ENCODE data around the gene PTPRN2. TPM values are rescaled to one million over a fixed set of nuclear protein-coding genes. Genes with fewer than 3 reads are reported as not detected.

The PTPRN2 gene
- total RNA-seq, 1 donor from 2014 or later = 1.8 TPM

DNA sequence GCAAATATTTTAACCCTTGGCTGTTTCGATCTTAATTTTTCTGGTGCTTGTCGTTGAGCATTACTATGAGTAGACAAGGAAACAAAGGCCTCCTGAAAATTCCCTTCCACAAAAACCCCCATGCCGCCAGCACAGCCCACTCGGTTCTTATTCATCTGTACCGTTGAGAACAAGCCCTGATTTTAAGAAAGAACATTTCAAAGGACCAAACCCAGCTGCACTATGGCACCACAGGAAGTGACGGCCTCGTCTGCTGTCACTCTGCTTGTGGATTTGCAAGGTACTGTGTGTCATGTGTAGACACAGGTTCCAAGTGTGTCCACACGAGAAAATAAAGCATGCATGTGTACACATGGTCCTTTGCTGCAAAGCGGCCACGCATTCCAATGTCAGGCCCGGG, 965.6 kb downstream of the PTPRN2 start:
- ATAC-seq (ENCODE audit: low read depth) (no peak), DNase-seq (no peak)
- CTCF ChIA-PET = no interaction called here
- Mint-ChIP-seq H3K9me3 (peaks cover 4% of the 10 kb centered on the region), H3K4me1 (no peaks in the 10 kb centered on the region), H3K36me3 (ENCODE audit: low read depth) (no peaks in the 10 kb centered on the region), H3K27me3 (peaks cover 9% of the 10 kb centered on the region), H3K4me3 (no peak overlapping the region), H3K27ac (no peak overlapping the region)
- POLR2A ChIA-PET = no interaction called here
- intact Hi-C loops (cut with micrococcal nuclease) = no loop called here
- TF ChIP-seq, protein P1, sequence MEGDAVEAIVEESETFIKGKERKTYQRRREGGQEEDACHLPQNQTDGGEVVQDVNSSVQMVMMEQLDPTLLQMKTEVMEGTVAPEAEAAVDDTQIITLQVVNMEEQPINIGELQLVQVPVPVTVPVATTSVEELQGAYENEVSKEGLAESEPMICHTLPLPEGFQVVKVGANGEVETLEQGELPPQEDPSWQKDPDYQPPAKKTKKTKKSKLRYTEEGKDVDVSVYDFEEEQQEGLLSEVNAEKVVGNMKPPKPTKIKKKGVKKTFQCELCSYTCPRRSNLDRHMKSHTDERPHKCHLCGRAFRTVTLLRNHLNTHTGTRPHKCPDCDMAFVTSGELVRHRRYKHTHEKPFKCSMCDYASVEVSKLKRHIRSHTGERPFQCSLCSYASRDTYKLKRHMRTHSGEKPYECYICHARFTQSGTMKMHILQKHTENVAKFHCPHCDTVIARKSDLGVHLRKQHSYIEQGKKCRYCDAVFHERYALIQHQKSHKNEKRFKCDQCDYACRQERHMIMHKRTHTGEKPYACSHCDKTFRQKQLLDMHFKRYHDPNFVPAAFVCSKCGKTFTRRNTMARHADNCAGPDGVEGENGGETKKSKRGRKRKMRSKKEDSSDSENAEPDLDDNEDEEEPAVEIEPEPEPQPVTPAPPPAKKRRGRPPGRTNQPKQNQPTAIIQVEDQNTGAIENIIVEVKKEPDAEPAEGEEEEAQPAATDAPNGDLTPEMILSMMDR (IDR thresholded peaks at IDR 0.05) = no peak

DNA sequence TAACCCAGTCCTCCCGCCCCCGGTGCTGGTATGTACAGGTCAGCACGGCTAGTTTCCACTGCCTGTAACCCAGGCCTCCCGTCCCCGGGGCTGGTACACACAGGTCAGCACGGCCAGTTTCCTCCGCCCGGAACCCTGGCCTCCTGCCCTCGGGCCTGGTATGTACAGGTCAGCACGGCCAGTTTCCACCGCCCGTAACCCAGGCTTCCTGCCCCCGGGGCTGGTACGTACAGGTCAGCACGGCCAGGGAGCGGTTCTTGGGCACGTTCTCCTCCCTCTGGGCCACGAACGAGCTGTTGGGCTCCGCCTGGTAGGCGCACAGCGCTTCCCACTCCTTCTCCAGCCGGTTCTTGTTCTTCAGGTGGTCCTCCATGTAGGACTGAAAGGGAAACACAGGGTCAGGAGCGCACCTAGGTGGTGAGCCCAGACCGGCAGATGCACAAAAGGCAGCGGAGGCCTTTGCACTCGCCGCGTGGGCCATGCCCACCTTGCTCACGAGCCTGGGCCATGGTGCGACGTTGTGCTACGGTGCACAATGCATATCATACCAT, 966.4 kb downstream of the PTPRN2 start:
- ATAC-seq (ENCODE audit: low read depth) (no peak), DNase-seq (no peak)
- Mint-ChIP-seq H3K9me3 (peaks cover 4% of the 10 kb centered on the region), H3K36me3 (ENCODE audit: low read depth) (no peaks in the 10 kb centered on the region), H3K4me3 (no peak overlapping the region), H3K4me1 (no peaks in the 10 kb centered on the region), H3K27ac (no peak overlapping the region), H3K27me3 (peaks cover 8% of the 10 kb centered on the region)
- ChIA-PET CTCF (no interaction called here), POLR2A (no interaction called here)
- intact Hi-C loops (cut with micrococcal nuclease) = no loop called here
- TF ChIP-seq, protein P1 (IDR thresholded peaks at IDR 0.05) = no peak

- no peak for DNase-seq
- H3K4me1 Mint-ChIP-seq = no peaks in the 10 kb centered on the region
- H3K27me3 Mint-ChIP-seq = peaks cover 8% of the 10 kb centered on the region
- intact Hi-C loops (cut with micrococcal nuclease) = no loop called here
- H3K4me3 Mint-ChIP-seq = no peak overlapping the region
- ATAC-seq (ENCODE audit: low read depth) = no peak
- H3K36me3 Mint-ChIP-seq (ENCODE audit: low read depth) = no peaks in the 10 kb centered on the region
- ChIA-PET CTCF (no interaction called here), POLR2A (no interaction called here)
- TF ChIP-seq, protein P1 (IDR thresholded peaks at IDR 0.05) = no peak
- no peak overlapping the region for H3K27ac Mint-ChIP-seq
- peaks cover 4% of the 10 kb centered on the region for H3K9me3 Mint-ChIP-seq
Measured at GRCh38 chr7:157620616-157621015, 967.0 kb downstream of the PTPRN2 start.

DNA sequence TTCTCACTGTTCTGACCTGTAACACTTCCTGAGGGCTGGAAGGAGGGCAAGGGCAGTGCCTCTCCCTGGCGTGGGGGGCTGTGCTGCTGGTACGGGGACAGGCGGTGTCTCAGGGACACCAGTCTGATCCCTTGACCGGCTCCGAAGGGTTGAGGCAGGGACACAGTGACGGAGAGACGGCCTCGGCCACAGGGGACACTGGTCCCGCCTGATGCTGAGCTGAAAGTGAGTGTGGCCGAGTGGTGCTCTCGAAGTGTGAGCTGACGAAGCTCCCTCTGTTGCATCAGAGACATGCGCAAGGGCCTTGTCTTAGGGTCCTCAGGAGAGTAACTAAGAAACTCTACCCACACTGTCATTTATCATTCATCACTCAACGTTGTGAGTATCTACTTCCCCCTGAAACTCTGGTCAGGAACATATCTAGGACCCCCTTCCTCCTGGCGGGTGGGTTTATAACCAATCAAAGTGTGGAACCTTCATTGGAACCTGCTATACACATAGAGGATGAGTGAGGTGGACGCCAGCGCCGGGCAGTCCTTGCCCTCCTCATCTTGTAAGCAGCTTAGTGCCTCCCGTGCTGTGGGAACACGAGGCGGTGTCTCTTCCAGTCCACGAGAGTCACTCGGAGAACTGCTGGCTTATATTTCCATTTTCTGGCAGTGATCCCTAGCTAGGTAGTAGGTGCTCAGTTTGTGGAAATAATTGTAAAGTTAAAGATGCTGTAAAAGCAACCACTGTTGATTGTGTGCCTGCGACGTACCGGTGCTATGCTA, 967.7 kb downstream of the PTPRN2 start:
- POLR2A ChIA-PET = no interaction called here
- ATAC-seq (ENCODE audit: low read depth) (no peak), DNase-seq (no peak)
- intact Hi-C loops (cut with micrococcal nuclease) = no loop called here
- H3K27ac Mint-ChIP-seq = no peak overlapping the region
- no peaks in the 10 kb centered on the region for H3K36me3 Mint-ChIP-seq (ENCODE audit: low read depth)
- no peak overlapping the region for H3K4me3 Mint-ChIP-seq
- TF ChIP-seq, protein P1 (IDR thresholded peaks at IDR 0.05) = no peak
- peaks cover 4% of the 10 kb centered on the region for H3K9me3 Mint-ChIP-seq
- H3K27me3 Mint-ChIP-seq = peaks cover 8% of the 10 kb centered on the region
- H3K4me1 Mint-ChIP-seq = no peaks in the 10 kb centered on the region
- CTCF ChIA-PET = no interaction called here

GRCh38 chr7:157618823-157619606, 968.6 kb downstream of the PTPRN2 start:
- Mint-ChIP-seq H3K27me3 (peaks cover 8% of the 10 kb centered on the region), H3K27ac (no peak overlapping the region), H3K4me3 (no peak overlapping the region), H3K4me1 (no peaks in the 10 kb centered on the region), H3K36me3 (ENCODE audit: low read depth) (no peaks in the 10 kb centered on the region), H3K9me3 (no peaks in the 10 kb centered on the region)
- ChIA-PET POLR2A (no interaction called here), CTCF (no interaction called here)
- DNase-seq (no peak), ATAC-seq (ENCODE audit: low read depth) (no peak)
- intact Hi-C loops (cut with micrococcal nuclease) = no loop called here
- TF ChIP-seq, protein P1 (IDR thresholded peaks at IDR 0.05) = no peak
